GM12878 (cell line): ENCODE results near the gene YTHDF2. TPM values are rescaled to one million over a fixed set of nuclear protein-coding genes. Genes with fewer than 3 reads are reported as not detected.

Experiments
- ASH2L ChIP-seq: fragments of 300-600, 200-600 bp; sonication (generic); IDR thresholded peaks from 2 replicates; pipeline ENCODE4 v1.6.1; 2017; ENCODE audit warnings: low read depth, mild to moderate bottlenecking, borderline replicate concordance
- ATF3 ChIP-seq: IDR thresholded peaks from 2 replicates; pipeline ENCODE4 v1.6.1; 2011; ENCODE audit warnings: low read depth, mild to moderate bottlenecking, low read length, moderate library complexity, borderline replicate concordance; ENCODE audit errors: extremely low read depth
- BACH1 ChIP-seq: fragments of 450-650 bp; IDR thresholded peaks from 2 replicates; pipeline ENCODE4 v1.6.1; 2017; ENCODE audit warnings: mild to moderate bottlenecking, borderline replicate concordance
- BCL3 ChIP-seq: IDR thresholded peaks from 2 replicates; pipeline ENCODE4 v1.6.1; 2011; ENCODE audit warnings: borderline replicate concordance, low read depth, mild to moderate bottlenecking, moderate library complexity, low read length; ENCODE audit not compliant: insufficient read depth, poor library complexity, severe bottlenecking
- BRCA1 ChIP-seq: IDR thresholded peaks from 2 replicates; pipeline ENCODE4 v1.6.1; 2011; ENCODE audit warnings: low read depth, low read length, improper control_type of control experiment
- CBX3 ChIP-seq: fragments of 200-600 bp; sonication (generic); IDR thresholded peaks from 2 replicates; pipeline ENCODE4 v1.6.1; 2016; ENCODE audit warnings: low read depth, borderline replicate concordance
- CHD1 ChIP-seq: IDR thresholded peaks from 2 replicates; pipeline ENCODE4 v1.6.1; 2012; ENCODE audit warnings: low read depth, low read length, improper control_type of control experiment
- CHD2 ChIP-seq: IDR thresholded peaks from 2 replicates; pipeline ENCODE4 v1.6.1; 2011; ENCODE audit warnings: low read depth, low read length, improper control_type of control experiment, borderline replicate concordance
- CREM ChIP-seq: IDR thresholded peaks from 2 replicates; pipeline ENCODE4 v1.6.1; 2014; ENCODE audit warnings: antibody characterized with exemption, low read depth
- JUNB ChIP-seq: IDR thresholded peaks from 2 replicates; pipeline ENCODE4 v1.6.1; 2016; ENCODE audit warnings: antibody characterized with exemption, mild to moderate bottlenecking
- JUND ChIP-seq: IDR thresholded peaks from 2 replicates; pipeline ENCODE4 v1.6.1; 2012; ENCODE audit warnings: low read depth, mild to moderate bottlenecking, low read length, improper control_type of control experiment, moderate library complexity
- MAX ChIP-seq: IDR thresholded peaks from 2 replicates; pipeline ENCODE4 v1.6.1; 2012; ENCODE audit warnings: low read depth, low read length, improper control_type of control experiment
- MTA2 ChIP-seq: fragments of 450-650 bp; IDR thresholded peaks from 2 replicates; pipeline ENCODE4 v1.6.1; 2016; ENCODE audit warnings: low read depth, mild to moderate bottlenecking, moderate library complexity
- MTA3 ChIP-seq: IDR thresholded peaks from 2 replicates; pipeline ENCODE4 v1.6.1; 2012; ENCODE audit warnings: low read length, inconsistent platforms, borderline replicate concordance
- MXI1 ChIP-seq: fragments of 150-350 bp; IDR thresholded peaks from 2 replicates; pipeline ENCODE4 v1.6.1; 2011; ENCODE audit warnings: low read depth, mild to moderate bottlenecking, inconsistent platforms, low read length, improper control_type of control experiment
- NBN ChIP-seq: fragments of 450-650 bp; IDR thresholded peaks from 2 replicates; pipeline ENCODE4 v1.6.1; 2016
- NFYB ChIP-seq: IDR thresholded peaks from 2 replicates; pipeline ENCODE4 v1.6.1; 2011; ENCODE audit warnings: low read depth, mild to moderate bottlenecking, low read length, improper control_type of control experiment, moderate library complexity; ENCODE audit not compliant: insufficient read depth
- NR2F1 ChIP-seq: fragments of 450-650 bp; conservative IDR thresholded peaks from 2 replicates; pipeline ENCODE4 v1.6.1; 2017; ENCODE audit warnings: mild to moderate bottlenecking
- RB1 ChIP-seq: fragments of 450-650 bp; formaldehyde crosslinking; IDR thresholded peaks from 2 replicates; pipeline ENCODE4 v1.6.1; 2017; ENCODE audit warnings: mild to moderate bottlenecking, borderline replicate concordance
- STAT3 ChIP-seq: IDR thresholded peaks from 2 replicates; pipeline ENCODE4 v1.6.1; 2011; ENCODE audit warnings: low read depth, low read length, improper control_type of control experiment
- TBL1XR1 ChIP-seq: IDR thresholded peaks from 2 replicates; pipeline ENCODE4 v1.6.1; 2012; ENCODE audit warnings: low read depth, low read length, improper control_type of control experiment
- WRNIP1 ChIP-seq: IDR thresholded peaks from 2 replicates; pipeline ENCODE4 v1.6.1; 2011; ENCODE audit warnings: low read depth, low read length, improper control_type of control experiment, borderline replicate concordance
- YY1 ChIP-seq: IDR thresholded peaks from 2 replicates; pipeline ENCODE4 v1.6.1; 2011; ENCODE audit warnings: low read depth, mild to moderate bottlenecking, low read length
- ZBTB4 ChIP-seq: fragments of 450-650 bp; formaldehyde crosslinking; IDR thresholded peaks from 2 replicates; pipeline ENCODE4 v1.4.0; 2022; ENCODE audit warnings: mild to moderate bottlenecking, moderate library complexity
- polyA plus RNA-seq, 11 experiments: library from polyadenylated mRNA; depleted of rRNA in 4 of 11; unstranded in 6 of 11; stranded (reverse) in 5 of 11; fragments of >200 nt; fragmentation: Nextera tagmentation in 4 of 11; fragmentation: Illumina TruSeq in 1 of 11; extraction: Ambion mirVana in 4 of 11; extraction: Trizol in 1 of 11; gene quantifications; 1 replicate in 1 of 11; 2 replicates in 10 of 11; pipeline versions ENCODE4 v1.2.1 to v1.2.3, GENCODE V29; 2011 to 2016; ENCODE audit warnings: inconsistent platforms in 2 of 11, missing spikeins in 2 of 11, low read depth in 1 of 11
- total RNA-seq, 4 experiments: library from RNA; depleted of rRNA in 3 of 4; stranded (reverse); fragments of >200 nt in 3 of 4; fragmentation: Illumina TruSeq in 1 of 4; extraction: Trizol in 1 of 4; gene quantifications; 2 replicates each; pipeline versions ENCODE4 v1.2.1 to v1.2.3, GENCODE V29; 2013 to 2021

The YTHDF2 gene
- total and polyA plus RNA-seq, 10 of the 15 experiments (the other 5 are each of a cell fraction or from before 2014, with no cell fraction given), result 42.4 to 121 (median 66.9) TPM

GRCh38 chr1:28736450-28737306, at the start of gene YTHDF2 (continued):
- TF ChIP-seq TBL1XR1, result 0 out of 2 replicates have a peak, but pooled peaks have one; percentile 23
- TF ChIP-seq ASH2L, result peak; percentile 65; the same call in 1 of the 2 replicates
- TF ChIP-seq CREM, result peak; percentile 79
- 0 out of 2 replicates have a peak, but pooled peaks have one; percentile 33 for TF ChIP-seq ATF3
- TF ChIP-seq CHD2, result peak; percentile 95
- TF ChIP-seq ZBTB4 (CRISPR knock-in tag), result no peak
- TF ChIP-seq BACH1, result peak; percentile 91
- peak; percentile 39; the same call in 1 of the 2 replicates for TF ChIP-seq BRCA1
- TF ChIP-seq NBN, result peak; percentile 97
- TF ChIP-seq STAT3, result no peak
- peak; percentile 78 for TF ChIP-seq MTA2
- TF ChIP-seq JUND, result peak; percentile 45; the same call in 1 of the 2 replicates
- peak; percentile 66 for TF ChIP-seq BCL3
- no peak for TF ChIP-seq NFYB
- TF ChIP-seq CBX3, result no peak
- TF ChIP-seq WRNIP1, result no peak
- 0 out of 2 replicates have a peak, but pooled peaks have one; percentile 7 for TF ChIP-seq JUNB
- TF ChIP-seq YY1, result peak; percentile 31
- TF ChIP-seq NR2F1, result peak; percentile 79
- peak; percentile 93 for TF ChIP-seq RB1
- TF ChIP-seq MXI1, result peak; percentile 81
- 0 out of 2 replicates have a peak, but pooled peaks have one; percentile 2 for TF ChIP-seq MTA3
- TF ChIP-seq CHD1, result no peak
- peak; percentile 77; the same call in 1 of the 2 replicates for TF ChIP-seq MAX
